HG03066 (cell line): ENCODE data around the gene ITIH3.
"Not testable (repeated sequence)": the region's sequence is repeated elsewhere in the genome, so short reads cannot be mapped to it uniquely, and the experiment has no call there.

ENCODE experiments used
- ATAC-seq: cut with Tn5 transposase; IDR thresholded peaks from one replicate; pipeline ENCODE4 v1.9.1; 2021; ENCODE audit warnings: low read depth; ENCODE audit not compliant: unreplicated experiment

The ITIH3 gene

GRCh38 chr3:52794612-52795099 lies at the start of gene ITIH3:
TSS of gene ITIH3 (plus strand) at chr3:52794796. CDS start at chr3:52794804, 8 bp downstream.
- no peak for ATAC-seq

- ATAC-seq, result no peak
These were observed 42.4 kb upstream of the ITIH3 start for GRCh38 chr3:52752045-52752660.

GRCh38 chr3:52754373-52754772 lies 40.2 kb upstream of the ITIH3 start:
- ATAC-seq, result no peak

DNA sequence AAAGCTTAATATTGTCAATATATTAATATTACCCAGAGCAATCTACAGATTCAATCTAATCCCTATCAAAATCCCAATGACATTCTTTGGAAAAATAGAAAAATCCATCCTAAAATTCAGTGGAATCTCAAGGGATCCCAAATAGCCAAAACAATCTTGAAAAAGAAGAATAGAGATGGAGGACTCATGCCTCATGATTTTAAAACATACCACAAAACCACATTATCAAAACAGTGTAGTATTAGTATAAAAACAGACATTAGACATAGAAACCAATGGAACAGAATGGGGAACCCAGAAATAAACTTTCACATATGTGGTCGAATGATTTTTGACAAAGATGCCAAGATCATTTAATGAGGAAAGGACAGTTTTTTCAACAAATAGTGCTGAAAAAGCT lies 38.5 kb upstream of the ITIH3 start:
- no peak for ATAC-seq

GRCh38 chr3:52763466-52763865 lies 31.1 kb upstream of the ITIH3 start:
- no peak for ATAC-seq

GRCh38 chr3:52769786-52770455 lies 24.7 kb upstream of the ITIH3 start:
- no peak for ATAC-seq

GRCh38 chr3:52770496-52771333 lies 23.9 kb upstream of the ITIH3 start, which contains the start of gene NEK4:
TSS of gene NEK4 (minus strand) at chr3:52770940. CDS start at chr3:52770746, 194 bp downstream.
- ATAC-seq, result peak; percentile 90

DNA sequence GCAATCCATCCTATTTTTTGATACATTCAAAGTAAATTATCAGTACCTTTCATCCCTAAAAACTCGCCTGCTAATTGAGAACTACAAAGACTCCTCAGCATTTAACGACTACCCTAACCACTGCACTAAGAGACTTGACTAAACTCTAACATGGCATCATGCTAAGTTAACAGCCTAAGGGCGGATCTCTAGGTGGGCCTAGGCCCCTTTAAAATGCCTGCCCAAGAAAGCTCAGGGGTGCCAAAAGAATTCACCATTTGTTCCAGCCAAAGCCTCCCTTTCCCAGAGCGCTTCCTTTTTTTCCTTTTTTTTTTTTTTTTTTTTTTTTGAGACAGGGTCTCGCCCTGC lies 23.3 kb upstream of the ITIH3 start:
- peak; percentile 20 for ATAC-seq

- no peak for ATAC-seq
These were observed 22.9 kb upstream of the ITIH3 start for GRCh38 chr3:52771702-52772101.

DNA sequence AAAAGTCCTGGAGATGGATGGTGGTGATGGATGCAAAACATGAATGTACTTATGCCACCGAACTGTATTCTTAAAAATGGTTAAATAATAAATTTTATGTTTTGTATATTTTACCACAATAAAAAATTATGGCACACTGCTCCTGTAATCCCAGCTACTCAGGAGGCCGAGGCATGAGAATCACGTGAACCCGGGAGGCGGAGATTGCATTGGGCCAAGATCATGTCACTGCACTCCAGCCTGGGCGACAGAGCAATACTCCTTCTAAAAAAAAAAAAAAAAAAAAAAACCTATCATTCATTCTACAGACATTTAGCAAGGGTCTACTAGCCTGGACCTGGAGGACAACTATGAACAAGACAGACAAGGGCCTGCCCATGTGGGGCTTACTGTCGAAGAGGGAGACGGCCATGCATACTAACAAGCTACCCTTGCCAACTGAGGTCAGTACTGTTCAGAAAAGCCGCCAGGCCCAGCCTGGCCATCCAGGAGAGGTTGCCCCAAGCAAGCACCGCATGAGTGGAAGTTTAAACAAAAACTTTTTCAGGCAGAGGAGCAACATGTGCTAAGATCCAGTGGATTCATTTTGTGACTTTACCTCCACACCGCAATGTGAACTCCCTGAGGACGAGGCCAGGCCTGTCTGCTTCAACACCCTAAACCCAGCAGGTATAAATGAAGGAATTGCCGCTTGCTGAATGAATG lies 21.1 kb upstream of the ITIH3 start:
- no peak for ATAC-seq

DNA sequence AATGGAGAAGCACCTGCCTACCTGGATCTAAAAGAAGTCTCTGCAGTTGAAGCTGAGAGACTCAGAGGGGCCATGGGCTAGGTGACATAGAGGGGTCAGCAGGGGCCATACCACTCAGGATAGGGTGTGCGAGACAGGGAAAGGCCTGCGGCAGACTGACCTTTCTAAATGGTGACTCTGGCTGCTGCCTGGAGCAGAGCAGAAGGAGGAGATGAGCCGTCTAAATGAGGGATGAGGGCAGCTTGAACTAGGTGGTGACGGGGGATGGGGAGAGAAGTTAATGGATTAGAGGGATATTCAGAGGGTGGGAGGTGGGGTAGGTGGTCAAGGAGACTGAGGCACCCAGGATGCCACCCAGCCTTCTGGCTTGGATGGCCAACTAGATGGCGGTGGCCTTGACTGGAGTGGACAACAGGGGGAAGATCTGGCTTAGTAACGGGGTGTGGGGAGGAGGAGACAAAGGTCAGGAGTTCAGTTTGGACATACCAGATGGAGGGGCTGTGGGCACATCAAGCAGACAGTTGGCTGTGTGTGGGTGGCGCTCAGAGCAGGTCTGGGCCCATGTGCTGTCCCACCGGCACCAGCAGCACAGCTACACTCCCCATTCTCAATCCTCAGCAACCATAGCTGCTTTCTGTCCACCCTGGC lies 20.4 kb upstream of the ITIH3 start:
- ATAC-seq, result no peak

GRCh38 chr3:52774901-52775864 lies 19.4 kb upstream of the ITIH3 start:
- ATAC-seq, result no peak

GRCh38 chr3:52775877-52776276 lies 18.7 kb upstream of the ITIH3 start:
- no peak for ATAC-seq

DNA sequence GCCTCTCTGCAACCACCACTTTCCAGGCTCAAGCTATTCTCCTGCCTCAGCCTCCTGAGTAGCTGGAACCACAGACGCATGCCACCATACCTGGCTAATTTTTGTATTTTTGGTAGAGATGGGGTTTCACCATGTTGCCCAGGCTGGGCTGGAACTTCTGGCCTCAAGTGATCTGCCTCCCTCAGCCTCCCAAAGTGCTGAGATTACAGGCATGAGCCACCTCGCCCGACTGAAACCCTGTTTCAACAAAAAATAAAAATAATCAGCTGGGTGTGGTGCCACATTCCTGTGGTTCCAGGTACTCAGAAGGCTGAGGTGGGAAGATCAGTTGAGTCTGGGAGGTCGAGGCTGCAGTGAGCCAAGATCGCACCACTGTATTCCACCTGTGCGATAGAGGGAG lies 18.1 kb upstream of the ITIH3 start:
- ATAC-seq, result not testable (repeated sequence)

DNA sequence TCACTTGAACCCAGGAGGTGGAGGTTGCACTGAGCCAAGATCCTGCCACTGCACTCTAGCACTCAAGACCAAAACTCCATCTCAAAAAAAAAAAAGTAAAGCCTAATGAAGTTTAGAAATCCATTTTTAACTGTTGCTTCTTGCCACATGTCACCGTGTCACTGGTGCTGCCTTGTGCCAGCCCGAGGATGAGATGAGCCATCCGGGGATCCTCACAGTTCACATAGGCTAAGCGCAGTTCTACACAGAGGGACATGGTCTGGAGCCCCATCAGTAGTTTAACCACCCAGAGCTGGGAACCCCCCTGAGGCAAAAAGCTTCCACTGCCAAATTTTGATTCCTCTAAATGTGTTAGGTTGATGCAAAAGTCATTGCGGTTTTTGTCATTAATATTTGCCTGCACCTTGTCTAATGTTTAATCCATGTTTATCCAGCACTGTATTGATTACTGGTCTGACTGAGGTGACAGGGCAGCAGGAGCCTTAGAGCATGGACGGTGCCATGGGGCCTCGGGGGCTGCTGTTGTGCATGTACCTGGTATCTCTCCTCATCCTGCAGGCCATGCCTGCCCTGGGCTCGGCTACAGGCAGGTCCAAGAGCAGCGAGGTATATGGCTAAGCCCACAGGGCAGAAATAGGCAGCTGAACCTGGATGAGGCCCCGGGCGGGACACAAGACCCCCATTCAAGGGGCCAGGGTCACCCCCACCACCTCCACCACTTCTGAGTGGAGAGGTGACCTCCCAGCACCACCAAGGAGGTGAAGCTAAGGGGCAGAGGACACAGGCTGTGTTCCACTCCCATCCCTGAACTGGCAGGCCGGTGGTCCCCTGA lies 17.3 kb upstream of the ITIH3 start, which contains the start of gene ITIH1:
TSS of gene ITIH1 (plus strand) at position 473 of the 832 bp plus-strand sequence. CDS start at position 490, 17 bp downstream.
- no peak for ATAC-seq

GRCh38 chr3:52777959-52778805 lies 16.4 kb upstream of the ITIH3 start:
- ATAC-seq, result no peak
